Prostate gland (tissue), 2 donors: Measurements from ENCODE around the gene CIB1.

Experiments
- POLR2AphosphoS5 ChIP-seq: sonication (generic); formaldehyde crosslinking; IDR thresholded peaks from one replicate; pipeline ENCODE4 v1.6.1; 2017; ENCODE audit warnings: antibody characterized with exemption
- TF ChIP-seq, protein P1 (sequence below), 4 experiments: fragments of 200-600 bp in 2 of 4; fragments of 450-650 bp in 2 of 4; sonication (generic) in 2 of 4; IDR thresholded peaks; 1 replicate in 3 of 4; 2 replicates in 1 of 4; pipeline ENCODE4 v1.5.1; 2016 to 2019; ENCODE audit warnings: antibody characterized with exemption in 4 of 4, mild to moderate bottlenecking in 2 of 4, moderate library complexity in 2 of 4

GRCh38 chr15:90223441-90224165 lies 10.1 kb downstream of the CIB1 start:
- no peak for TF ChIP-seq POLR2AphosphoS5
- TF ChIP-seq, protein P1, sequence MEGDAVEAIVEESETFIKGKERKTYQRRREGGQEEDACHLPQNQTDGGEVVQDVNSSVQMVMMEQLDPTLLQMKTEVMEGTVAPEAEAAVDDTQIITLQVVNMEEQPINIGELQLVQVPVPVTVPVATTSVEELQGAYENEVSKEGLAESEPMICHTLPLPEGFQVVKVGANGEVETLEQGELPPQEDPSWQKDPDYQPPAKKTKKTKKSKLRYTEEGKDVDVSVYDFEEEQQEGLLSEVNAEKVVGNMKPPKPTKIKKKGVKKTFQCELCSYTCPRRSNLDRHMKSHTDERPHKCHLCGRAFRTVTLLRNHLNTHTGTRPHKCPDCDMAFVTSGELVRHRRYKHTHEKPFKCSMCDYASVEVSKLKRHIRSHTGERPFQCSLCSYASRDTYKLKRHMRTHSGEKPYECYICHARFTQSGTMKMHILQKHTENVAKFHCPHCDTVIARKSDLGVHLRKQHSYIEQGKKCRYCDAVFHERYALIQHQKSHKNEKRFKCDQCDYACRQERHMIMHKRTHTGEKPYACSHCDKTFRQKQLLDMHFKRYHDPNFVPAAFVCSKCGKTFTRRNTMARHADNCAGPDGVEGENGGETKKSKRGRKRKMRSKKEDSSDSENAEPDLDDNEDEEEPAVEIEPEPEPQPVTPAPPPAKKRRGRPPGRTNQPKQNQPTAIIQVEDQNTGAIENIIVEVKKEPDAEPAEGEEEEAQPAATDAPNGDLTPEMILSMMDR (IDR thresholded peaks at IDR 0.05), result no peak
